CD1c-positive myeloid dendritic cell (primary cell): ENCODE results near the gene SRGAP1.
"Not testable (repeated sequence)": the region's sequence is repeated elsewhere in the genome, so short reads cannot be mapped to it uniquely, and the experiment has no call there.

Experiments used
- DNase-seq: peaks from one replicate; pipeline ENCODE4 v3.0.0-alpha.2; 2016; ENCODE audit errors: extremely low spot score

The SRGAP1 gene

GRCh38 chr12:64053117-64053516 is 208.6 kb downstream of the SRGAP1 start:
- DNase-seq, result no peak

- DNase-seq, result no peak
Observed at GRCh38 chr12:64054079-64054520, 209.6 kb downstream of the SRGAP1 start.

GRCh38 chr12:64056741-64057140 is 212.2 kb downstream of the SRGAP1 start:
- DNase-seq, result no peak

GRCh38 chr12:64057706-64058105 is 213.2 kb downstream of the SRGAP1 start:
- no peak for DNase-seq

GRCh38 chr12:64058541-64059265 is 214.2 kb downstream of the SRGAP1 start:
- DNase-seq, result no peak

- DNase-seq, result no peak
Observed at GRCh38 chr12:64059685-64060084, 215.2 kb downstream of the SRGAP1 start.

GRCh38 chr12:64061868-64062375 is 217.4 kb downstream of the SRGAP1 start:
- no peak for DNase-seq

- no peak for DNase-seq
Observed at GRCh38 chr12:64063121-64063520, 218.6 kb downstream of the SRGAP1 start.

- no peak for DNase-seq
Observed at GRCh38 chr12:64064240-64064639, 219.7 kb downstream of the SRGAP1 start.

- no peak for DNase-seq
Observed at GRCh38 chr12:64064706-64065105, 220.2 kb downstream of the SRGAP1 start.

- no peak for DNase-seq
Observed at GRCh38 chr12:64065881-64066451, 221.5 kb downstream of the SRGAP1 start.

GRCh38 chr12:64066776-64067175 is 222.3 kb downstream of the SRGAP1 start:
- no peak for DNase-seq

GRCh38 chr12:64070454-64070853 is 226.0 kb downstream of the SRGAP1 start:
- DNase-seq, result no peak

GRCh38 chr12:64072916-64073575 is 228.5 kb downstream of the SRGAP1 start:
- DNase-seq, result no peak

- not testable (repeated sequence) for DNase-seq
Observed at GRCh38 chr12:64076565-64076964, 232.1 kb downstream of the SRGAP1 start.

- DNase-seq, result no peak
Observed at GRCh38 chr12:64077922-64078321, 233.4 kb downstream of the SRGAP1 start.

- DNase-seq, result no peak
Observed at GRCh38 chr12:64080319-64081007, 236.0 kb downstream of the SRGAP1 start.

- DNase-seq, result no peak
Observed at GRCh38 chr12:64081008-64081404, 236.5 kb downstream of the SRGAP1 start.

- DNase-seq, result no peak
Observed at GRCh38 chr12:64082116-64082515, 237.6 kb downstream of the SRGAP1 start.

GRCh38 chr12:64082866-64083268 is 238.4 kb downstream of the SRGAP1 start:
- DNase-seq, result no peak

- DNase-seq, result peak; percentile 37
Observed at GRCh38 chr12:64083285-64084210, 239.0 kb downstream of the SRGAP1 start.
